NCI-H460 (cell line): Measurements from ENCODE around the gene LILRB4. TPM values are rescaled to one million over a fixed set of nuclear protein-coding genes. Genes with fewer than 3 reads are reported as not detected.
"Not testable (repeated sequence)": the region's sequence is repeated elsewhere in the genome, so short reads cannot be mapped to it uniquely, and the experiment has no call there.

Experiments used
- DNase-seq: peaks from one replicate; pipeline ENCODE4 v3.0.0-alpha.2; 2016; ENCODE audit warnings: low read depth; ENCODE audit errors: extremely low read depth
- polyA plus RNA-seq: library from polyadenylated mRNA; depleted of rRNA; stranded (reverse); fragments of >200 nt; gene quantifications from 2 replicates; pipeline ENCODE4 v1.2.3, GENCODE V29; 2014; cell fraction: nucleus; rRNA removed
- total RNA-seq: library from RNA; depleted of rRNA; stranded (reverse); fragments of >200 nt; shearing (Covaris generic); gene quantifications from 2 replicates; pipeline ENCODE4 v1.2.3, GENCODE V29; 2014; rRNA removed

LILRB4 gene
- total RNA-seq = not detected in 2 replicates
- polyA plus RNA-seq = not detected in 2 replicates

- DNase-seq = no peak
These were observed at the start of gene LILRB4 for GRCh38 chr19:54662730-54663129. LILRB4 (plus strand) TSS chr19:54662985; CDS start chr19:54663034, 49 bp downstream.

GRCh38 chr19:54614726-54615125 is 48.1 kb upstream of the LILRB4 start:
- DNase-seq = no peak

- DNase-seq = no peak
These were observed 46.7 kb upstream of the LILRB4 start for GRCh38 chr19:54616057-54616456.

DNA sequence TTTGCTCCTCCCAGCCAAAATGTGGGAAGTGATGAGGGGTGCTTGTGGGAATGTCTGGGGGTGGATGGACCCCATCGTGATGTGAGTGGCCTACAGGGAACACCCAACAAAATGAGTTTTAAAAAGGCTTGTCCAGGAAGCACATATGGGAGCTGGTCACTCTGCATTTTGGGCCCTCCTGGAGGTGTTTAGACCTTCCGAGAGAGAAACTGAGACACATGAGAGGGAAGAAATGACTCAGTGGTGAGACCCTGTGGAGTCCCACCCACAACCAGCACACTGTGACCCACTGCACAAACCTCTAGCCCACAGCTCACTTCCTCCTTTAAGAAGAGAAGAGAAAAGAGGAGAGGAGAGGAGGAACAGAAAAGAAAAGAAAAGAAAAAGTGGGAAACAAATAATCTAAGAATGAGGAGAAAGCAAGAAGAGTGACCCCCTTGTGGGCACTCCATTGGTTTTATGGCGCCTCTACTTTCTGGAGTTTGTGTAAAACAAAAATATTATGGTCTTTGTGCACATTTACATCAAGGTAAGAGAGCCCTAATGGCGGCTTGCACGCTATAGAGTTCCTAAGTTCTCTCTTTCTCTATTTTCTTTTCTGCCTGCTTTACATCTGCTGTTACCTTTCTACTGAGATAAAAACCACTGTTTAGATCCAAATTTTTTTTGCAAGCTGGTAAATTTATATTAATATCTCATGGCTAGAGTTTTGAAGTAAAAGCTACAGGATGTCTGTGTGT is 45.8 kb upstream of the LILRB4 start:
- DNase-seq = no peak

DNA sequence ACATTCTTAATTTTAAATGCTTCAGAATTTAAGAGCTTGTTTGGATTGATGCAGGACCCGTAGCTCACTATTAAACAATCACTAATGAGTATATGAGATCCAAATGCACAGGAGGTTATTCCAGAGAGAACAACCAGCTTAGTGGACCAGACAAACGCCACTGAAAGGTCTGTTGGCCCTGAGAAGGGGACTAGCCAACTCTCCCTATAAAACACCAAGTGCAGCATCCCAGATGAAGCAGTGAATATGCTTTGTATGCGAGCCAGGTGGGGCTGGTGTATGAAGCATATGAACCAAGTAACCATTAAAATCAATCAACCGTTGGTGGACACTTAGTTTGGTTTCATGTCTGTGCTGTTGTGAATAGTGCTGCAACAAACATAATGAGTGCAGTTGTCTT is 42.3 kb upstream of the LILRB4 start:
- DNase-seq = no peak

DNA sequence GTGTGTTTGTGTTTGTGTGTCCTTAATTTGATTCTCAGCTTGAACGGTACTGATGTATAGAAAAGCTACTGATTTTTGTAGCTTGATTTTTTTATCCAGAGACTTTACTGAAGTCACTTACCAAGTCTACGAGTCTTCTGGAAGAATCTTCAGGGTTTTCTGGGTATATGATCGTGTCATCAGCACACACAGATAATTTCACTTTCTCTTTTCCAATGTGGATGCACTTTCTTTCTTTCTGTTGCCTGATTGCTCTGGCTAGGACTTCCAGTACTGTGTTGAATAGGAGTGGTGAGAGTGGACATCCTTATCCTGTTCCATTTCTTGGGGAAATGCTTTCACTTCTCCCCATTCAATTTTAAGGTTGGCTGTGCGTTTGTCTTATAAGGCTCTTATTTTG is 40.4 kb upstream of the LILRB4 start:
- no peak for DNase-seq

DNA sequence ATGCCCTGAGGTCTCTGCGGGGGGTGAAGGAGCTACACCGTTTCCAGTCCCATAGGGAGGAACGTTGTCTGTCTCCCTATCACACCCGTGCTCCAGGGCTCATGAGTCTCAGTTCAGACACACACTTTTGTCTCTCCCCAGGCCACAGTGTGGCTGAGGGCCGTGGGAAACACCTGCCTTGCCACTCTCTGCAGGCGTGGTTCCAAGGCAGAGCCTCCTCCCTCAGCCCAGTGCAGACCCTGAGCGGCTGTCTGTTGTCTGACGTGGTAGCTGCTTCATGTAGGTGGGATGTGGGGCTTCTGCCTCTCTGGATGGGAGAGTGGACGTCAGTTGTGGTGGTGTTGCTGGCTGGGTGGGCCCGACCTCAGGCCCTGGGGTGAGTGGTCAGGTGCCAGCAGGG is 38.6 kb upstream of the LILRB4 start:
- DNase-seq = not testable (repeated sequence)

GRCh38 chr19:54624934-54625730 is 37.7 kb upstream of the LILRB4 start:
- not testable (repeated sequence) for DNase-seq

GRCh38 chr19:54626757-54627156 is 36.0 kb upstream of the LILRB4 start:
- no peak for DNase-seq

DNA sequence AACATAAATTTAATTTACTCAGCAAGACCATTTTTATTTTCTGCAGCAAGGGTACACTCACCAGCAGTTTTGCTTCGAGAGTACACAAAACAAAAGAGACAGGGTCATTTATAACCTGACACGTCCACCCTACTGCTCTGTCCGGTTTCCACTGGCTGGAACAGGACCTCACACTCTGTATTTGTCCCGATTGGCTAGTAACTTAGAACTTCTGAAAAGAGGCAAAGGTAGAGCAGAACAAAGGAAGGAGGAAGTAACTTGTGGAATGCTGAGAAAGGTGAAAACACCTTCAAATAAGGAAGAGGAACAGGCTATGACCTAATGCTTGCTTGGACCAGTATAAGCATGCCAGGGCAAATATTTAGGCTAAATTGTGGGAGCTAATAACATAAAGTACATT is 34.9 kb upstream of the LILRB4 start:
- DNase-seq = not testable (repeated sequence)

- DNase-seq = not testable (repeated sequence)
These were observed 32.5 kb upstream of the LILRB4 start, which contains the start of gene LILRB1 for GRCh38 chr19:54630262-54630661. LILRB1 (plus strand) TSS chr19:54630484; CDS start chr19:54631074, 590 bp downstream.

DNA sequence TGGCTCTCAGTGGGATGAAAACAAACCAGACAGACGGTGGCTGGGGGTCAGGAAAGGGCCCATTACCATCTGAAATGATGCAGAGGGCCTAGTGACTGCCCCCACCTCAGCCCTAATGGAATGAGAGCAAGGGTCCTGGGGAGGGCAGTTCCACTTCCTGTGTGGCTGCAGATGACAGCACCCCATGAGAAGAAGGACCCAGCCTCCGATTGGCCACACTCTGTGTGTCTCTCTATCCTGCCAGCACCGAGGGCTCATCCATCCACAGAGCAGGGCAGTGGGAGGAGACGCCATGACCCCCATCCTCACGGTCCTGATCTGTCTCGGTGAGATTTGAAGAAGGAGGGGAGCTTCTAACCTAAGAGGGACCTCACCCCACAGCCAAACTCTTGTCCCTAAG is 32.0 kb upstream of the LILRB4 start:
- no peak for DNase-seq

- not testable (repeated sequence) for DNase-seq
These were observed 31.1 kb upstream of the LILRB4 start for GRCh38 chr19:54631489-54632337.

GRCh38 chr19:54632517-54632916 is 30.3 kb upstream of the LILRB4 start:
- DNase-seq = not testable (repeated sequence)

DNA sequence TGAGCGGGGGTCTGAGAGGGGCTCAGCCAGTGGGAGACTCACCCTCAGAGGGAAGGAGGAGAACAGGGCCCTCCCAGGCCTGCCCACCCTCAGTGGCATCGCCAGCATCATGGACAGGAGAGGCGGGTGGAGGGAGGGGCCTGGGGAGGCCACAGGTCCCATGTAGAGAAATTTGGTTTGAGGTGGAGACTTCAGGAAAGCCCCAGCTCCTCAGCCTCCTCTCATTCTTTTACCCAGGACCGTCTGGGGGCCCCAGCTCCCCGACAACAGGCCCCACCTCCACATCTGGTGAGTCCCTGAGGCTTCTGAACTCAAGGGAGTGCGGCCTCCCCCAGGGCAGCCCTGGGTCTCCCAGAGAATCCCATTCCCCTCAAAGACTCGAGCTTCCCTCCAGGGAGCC is 29.4 kb upstream of the LILRB4 start:
- DNase-seq = no peak

GRCh38 chr19:54636081-54636480 is 26.7 kb upstream of the LILRB4 start:
- DNase-seq = not testable (repeated sequence)

- no peak for DNase-seq
These were observed 24.1 kb upstream of the LILRB4 start for GRCh38 chr19:54638683-54639082.

DNA sequence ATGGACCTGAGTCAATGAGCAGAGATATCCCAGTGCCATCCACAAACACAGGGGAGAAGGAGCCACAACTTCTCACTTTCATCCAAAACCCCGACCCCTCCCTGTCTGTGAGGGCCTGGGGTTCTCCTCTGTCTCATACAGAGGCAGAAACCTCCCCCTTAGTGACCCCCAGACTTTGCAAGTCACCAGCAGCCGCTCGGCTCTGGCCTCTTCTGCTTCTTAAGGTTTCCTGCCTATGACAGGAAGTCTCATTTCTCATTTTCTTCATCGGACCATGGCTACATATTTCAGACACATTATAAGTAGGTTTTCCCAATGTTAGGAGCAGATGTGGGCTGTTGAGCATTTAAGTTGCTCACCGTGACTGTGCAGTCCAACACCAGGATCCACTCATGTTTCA is 19.8 kb upstream of the LILRB4 start:
- not testable (repeated sequence) for DNase-seq

- DNase-seq = not testable (repeated sequence)
These were observed 19.2 kb upstream of the LILRB4 start for GRCh38 chr19:54643583-54643982.

GRCh38 chr19:54644056-54644455 is 18.7 kb upstream of the LILRB4 start:
- no peak for DNase-seq
